Effector CD4-positive, alpha-beta T cell (primary cell): ENCODE data around the gene XIAP.
"Not testable (repeated sequence)": the region's sequence is repeated elsewhere in the genome, so short reads cannot be mapped to it uniquely, and the experiment has no call there.

Source experiments
- DNase-seq: peaks from one replicate; pipeline ENCODE4 v3.0.0-alpha.2; 2020
- total RNA-seq: gene quantifications from one replicate; lab custom pipeline; 2026; lab: John Stamatoyannopoulos, UW

Gene XIAP
- total RNA-seq = 74.1 reads per million, percentile 76 among the genes with 10 or more reads in this experiment

DNA sequence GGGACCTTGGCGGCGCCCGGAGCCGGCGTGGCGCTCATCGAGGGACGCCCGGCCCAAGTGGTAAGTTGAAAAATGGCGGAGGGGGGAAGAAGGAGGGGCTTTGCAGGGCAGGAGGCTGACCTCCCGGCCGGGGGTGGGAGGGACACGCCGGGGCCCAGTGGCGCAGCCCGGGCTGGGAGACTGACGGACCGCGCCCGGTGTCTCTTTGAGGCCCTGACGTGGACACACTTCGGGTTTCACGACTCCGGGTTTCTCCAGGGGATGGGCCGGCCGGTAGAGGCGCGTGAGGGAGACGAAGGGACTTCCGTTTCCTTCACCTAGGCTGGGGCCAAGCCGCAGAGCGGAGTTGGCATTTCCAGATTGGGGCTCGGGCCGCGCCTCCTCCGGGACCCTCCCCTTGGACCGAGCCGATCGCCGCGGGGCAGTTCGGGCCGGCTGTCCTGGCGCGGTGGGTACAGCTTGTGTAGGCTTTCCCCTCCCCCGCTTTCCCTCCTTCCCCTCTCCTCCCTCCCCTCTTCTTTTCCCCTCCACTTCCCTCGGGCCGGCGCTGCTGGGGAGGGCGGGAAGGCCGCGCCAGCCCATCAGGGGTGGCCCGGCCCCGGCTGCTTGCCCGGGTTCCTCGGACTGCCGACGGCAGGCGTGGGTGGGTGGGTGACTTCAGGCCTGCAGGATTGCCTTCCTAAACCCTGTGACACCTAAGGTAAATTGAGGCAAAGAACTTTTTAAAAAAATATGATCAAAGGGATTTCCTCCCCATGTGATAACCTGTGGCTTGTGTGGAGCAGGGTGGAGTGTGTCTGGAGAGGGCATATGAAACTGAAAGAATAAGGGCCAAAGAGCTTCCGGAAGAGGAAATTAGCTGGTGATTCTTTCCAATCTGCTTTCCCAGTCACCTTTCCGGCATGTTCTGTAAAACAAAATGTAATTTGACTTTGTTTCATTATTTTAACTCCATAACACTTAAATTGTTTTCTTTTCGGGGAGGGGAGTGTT, at the start of gene XIAP:
XIAP (plus strand) TSS at position 208 of the 993 bp plus-strand sequence. CDS start 25,610 bp downstream, outside the sequence.
- peak; percentile 41 for DNase-seq

DNA sequence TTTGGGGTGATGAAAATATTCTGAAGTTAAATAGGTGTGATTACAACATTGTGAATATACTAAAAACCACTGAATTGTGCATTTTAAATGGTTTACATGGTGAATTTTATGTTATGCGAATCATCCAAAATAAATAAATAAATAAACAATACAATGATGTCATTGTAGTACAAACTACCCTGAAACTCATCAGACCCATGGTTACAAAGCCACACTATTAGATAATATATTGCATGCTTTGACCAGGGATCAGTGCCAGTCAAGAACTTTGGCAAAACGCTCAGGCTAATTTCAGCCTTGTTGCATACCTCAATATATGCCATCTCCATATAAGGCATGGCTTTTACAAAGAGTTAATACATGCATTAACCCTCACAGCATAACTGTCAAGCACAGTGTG, 45.5 kb upstream of the XIAP start:
- DNase-seq = no peak

DNA sequence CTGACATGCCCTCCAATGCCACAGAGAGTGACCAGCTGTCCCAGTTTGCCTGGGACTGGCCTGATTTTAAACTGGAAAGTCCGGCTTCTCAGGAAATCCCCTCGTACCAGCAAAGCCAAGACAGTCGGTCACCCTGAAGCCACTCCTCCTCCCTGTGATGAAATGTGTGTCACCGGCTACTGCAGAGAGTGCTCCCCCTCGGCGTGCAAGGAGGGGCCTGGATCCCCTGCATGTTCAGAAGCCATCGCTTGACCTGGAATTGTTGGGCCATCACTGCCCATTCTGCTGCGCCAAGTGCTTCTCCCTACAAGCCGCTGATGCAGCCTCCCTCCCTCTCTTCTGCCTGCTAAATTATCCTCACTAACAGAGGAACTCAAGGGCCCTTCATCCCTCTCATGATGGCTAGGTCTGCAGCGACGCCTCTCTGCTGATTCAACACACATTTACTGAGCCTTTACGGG, 44.9 kb upstream of the XIAP start:
- DNase-seq = not testable (repeated sequence)

DNA sequence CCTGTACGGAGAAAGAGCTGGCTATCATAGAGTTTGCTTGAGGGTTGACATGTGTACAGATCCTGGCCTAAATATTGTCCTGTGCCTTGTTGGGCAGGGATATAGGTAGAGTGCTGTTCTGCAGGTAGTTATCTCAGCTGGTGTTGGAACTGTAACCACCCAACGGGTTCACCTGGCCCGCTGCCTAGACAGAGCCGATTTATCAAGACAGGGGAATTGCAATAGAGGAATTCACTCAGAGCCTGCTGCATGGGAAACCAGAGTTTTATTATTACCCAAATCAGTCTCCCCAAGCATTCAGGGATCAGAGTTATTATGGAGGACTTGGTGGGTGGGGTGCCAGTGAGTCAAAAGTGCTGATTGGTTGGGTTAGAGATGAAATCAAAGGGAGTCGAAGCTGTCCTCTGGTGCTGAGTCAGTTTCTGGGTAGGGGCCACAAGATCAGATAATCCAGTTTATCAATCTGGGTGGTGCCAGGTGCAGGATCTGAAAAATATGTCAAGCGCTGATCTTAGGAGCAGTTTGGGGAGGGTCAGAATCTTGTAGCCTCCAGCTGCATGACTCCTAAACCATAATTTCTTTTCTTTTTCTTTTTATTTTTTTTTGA, 42.5 kb upstream of the XIAP start:
- DNase-seq = no peak

- DNase-seq = no peak
These were observed 41.6 kb upstream of the XIAP start for GRCh38 chrX:123818243-123818642.

DNA sequence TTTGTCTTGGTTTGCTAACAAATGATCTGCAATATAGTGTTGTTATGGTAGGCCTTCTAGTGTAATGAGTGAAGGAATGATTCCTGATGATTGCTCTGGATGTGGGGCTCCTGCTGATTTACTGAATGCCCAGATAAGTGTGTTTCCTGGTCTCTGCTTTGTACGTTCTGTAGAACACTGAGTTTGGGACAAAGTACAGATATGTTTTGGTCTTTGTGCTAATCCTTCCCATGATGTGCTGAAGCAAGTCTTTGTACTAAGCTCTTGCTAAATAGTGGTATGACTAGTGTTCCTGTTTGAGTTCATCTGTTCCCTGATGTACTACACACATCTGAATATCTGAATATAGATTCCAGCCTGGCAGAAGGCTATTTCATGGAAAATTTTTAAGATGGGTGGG, 36.9 kb upstream of the XIAP start:
- no peak for DNase-seq

GRCh38 chrX:123830309-123830708, 29.5 kb upstream of the XIAP start:
- DNase-seq = no peak

- peak; percentile 29 for DNase-seq
These were observed 26.5 kb upstream of the XIAP start for GRCh38 chrX:123833387-123833786.

- no peak for DNase-seq
These were observed 25.7 kb upstream of the XIAP start for GRCh38 chrX:123834116-123834515.

- no peak for DNase-seq
These were observed 24.0 kb upstream of the XIAP start for GRCh38 chrX:123835661-123836371.

DNA sequence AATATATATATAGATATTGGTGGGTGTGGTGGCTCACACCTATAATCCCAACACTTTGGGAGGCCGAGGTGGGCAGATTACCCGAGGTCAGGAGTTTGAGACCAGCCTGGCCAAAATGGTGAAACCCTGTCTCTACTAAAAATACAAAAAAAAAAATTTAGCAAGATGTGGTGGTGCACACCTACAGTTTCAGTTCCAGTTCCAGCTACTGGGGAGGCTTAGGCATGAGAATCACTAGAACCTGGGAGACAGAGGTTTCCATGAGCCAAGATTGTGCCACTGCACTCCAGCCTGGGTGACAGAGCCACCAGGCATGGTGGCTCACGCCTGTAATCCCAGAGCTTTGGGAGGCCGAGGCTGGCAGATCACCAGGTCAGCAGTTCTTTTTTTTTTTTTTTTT, 14.7 kb upstream of the XIAP start:
- not testable (repeated sequence) for DNase-seq

DNA sequence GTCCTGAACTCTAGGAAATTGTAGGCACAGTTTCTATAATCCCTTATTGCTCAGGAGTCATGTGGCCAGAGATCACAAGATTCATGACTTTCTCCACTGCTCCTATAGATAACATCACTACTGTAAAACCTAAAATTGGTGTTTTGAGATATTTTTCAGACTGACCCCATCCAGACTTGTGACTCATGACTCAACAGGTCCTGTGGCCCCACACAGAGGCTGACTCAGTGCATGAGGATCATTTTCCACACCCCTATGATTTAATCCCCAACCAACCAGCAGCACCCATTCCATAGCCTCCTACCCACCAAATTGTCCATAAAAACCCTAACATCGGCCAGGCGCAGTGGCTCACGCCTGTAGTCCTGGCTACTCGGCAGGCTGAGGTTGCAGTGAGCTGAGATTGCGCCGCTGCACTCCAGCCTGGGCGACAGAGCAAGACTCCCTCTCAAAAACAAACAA, 13.2 kb upstream of the XIAP start:
- no peak for DNase-seq

- no peak for DNase-seq
These were observed 12.8 kb upstream of the XIAP start for GRCh38 chrX:123847056-123847455.

DNA sequence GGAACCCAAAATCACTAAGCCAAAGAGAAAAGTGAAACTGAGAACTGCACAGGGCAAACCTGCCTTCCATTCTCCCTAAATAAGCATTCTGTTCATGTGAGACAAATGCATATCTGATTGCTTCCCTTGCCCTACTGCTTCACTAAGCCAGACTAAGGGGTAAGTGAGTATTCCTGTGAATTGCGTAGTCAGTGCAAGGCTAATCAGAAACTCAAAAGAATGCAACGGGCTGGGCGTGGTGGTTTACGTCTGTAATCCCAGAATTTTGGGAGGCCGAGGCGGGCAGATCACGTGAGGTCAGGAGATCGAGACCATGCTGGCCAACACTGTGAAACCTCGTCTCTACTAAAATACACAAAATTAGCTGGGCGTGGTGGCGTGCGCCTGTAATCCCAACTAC, 10.8 kb upstream of the XIAP start:
- DNase-seq = no peak

GRCh38 chrX:123849906-123850305, 9.9 kb upstream of the XIAP start:
- not testable (repeated sequence) for DNase-seq

GRCh38 chrX:123851079-123851478, 8.8 kb upstream of the XIAP start:
- no peak for DNase-seq

- no peak for DNase-seq
These were observed 5.5 kb upstream of the XIAP start for GRCh38 chrX:123854329-123854728.

- DNase-seq = no peak
These were observed 426 bp upstream of the XIAP start for GRCh38 chrX:123859409-123859845.

DNA sequence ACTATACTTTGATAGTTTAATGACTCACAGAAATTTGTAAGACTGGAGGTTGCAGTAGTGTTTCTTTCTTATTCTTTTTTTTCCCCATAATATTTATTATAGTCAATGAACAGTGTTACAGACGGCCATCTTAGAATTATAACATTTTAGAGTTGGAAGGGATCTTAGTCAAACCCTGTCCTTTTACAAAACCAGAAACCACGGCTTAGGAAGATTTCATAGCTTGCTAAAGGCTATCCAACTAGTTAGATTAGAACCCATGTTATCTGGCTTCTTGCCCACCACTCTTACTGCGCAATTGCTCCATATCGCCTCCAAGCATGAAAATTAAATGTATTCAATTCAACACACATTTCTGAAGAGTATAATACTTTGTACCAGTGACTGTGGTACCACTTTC, 1.1 kb downstream of the XIAP start:
- no peak for DNase-seq

DNA sequence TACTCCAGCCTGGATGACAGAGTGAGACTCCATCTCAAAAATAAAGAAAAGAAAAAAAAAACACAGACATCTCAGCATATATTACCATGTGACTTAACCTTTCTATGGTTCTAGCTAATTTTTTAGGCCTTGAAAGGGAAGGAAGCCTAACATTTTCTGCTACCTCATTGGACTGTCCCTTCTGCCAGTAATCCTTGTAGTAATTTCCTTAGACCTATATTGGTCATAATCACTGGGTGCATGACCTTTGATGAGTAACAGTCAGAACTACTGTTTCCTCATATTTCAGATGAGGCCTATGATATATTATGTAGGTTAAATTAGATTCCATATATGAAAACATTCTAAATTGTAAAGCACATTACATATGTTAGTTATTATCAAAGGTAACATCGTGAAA, 9.6 kb downstream of the XIAP start:
- DNase-seq = no peak

- DNase-seq = no peak
These were observed 11.5 kb downstream of the XIAP start for GRCh38 chrX:123871309-123871708.

GRCh38 chrX:123873956-123874355, 14.1 kb downstream of the XIAP start:
- DNase-seq = no peak

DNA sequence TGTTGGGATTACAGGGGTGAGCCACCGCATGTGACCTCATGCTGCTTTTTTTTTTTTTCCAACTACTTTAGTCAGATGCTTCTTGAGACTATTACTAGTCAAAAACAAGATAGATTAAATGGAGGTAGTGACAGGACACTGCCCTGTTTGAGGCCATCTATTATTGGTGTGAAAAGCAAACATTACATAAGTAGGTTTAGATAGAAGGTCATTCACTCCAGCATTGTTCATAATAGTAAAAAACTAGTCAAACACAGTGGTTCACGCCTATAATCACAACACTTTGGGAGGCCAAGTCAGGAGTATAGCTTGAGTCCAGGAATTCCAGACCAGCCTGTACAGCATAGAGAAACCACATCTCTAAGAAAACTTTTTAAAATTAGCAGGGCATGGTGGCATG, 16.3 kb downstream of the XIAP start:
- no peak for DNase-seq
